IPS-20b (cell line): ENCODE data around the gene PERCC1.
"Not testable (repeated sequence)": the region's sequence is repeated elsewhere in the genome, so short reads cannot be mapped to it uniquely, and the experiment has no call there.

Experiments
- H3K27ac ChIP-seq: one replicate; pipeline ENCODE4 v1.5.1; 2013; ENCODE audit warnings: low read length
- H3K27me3 ChIP-seq: 2 replicates; pipeline ENCODE4 v1.6.1; 2013; ENCODE audit warnings: mild to moderate bottlenecking, low read length, inconsistent platforms; ENCODE audit not compliant: insufficient read depth
- H3K36me3 ChIP-seq: 2 replicates; pipeline ENCODE4 v1.6.1; 2013; ENCODE audit warnings: low read depth, mild to moderate bottlenecking, inconsistent platforms, low read length, moderate library complexity; ENCODE audit not compliant: insufficient read depth
- H3K4me1 ChIP-seq: 2 replicates; pipeline ENCODE4 v1.6.1; 2013; ENCODE audit warnings: mild to moderate bottlenecking, control low read depth, inconsistent platforms, low read length, moderate library complexity; ENCODE audit not compliant: insufficient read depth
- H3K4me3 ChIP-seq: 2 replicates; pipeline ENCODE4 v1.5.1; 2013; ENCODE audit warnings: mild to moderate bottlenecking, low read length, inconsistent platforms
- H3K9ac ChIP-seq: 2 replicates; pipeline ENCODE4 v1.6.1; 2013; ENCODE audit warnings: low read depth, mild to moderate bottlenecking, inconsistent platforms, low read length, moderate library complexity
- H3K9me3 ChIP-seq: 2 replicates; pipeline ENCODE4 v1.6.1; 2013; ENCODE audit warnings: mild to moderate bottlenecking, low read depth, low read length, inconsistent platforms; ENCODE audit not compliant: insufficient read depth

Gene PERCC1

GRCh38 chr16:1439058-1439698, 8.3 kb downstream of the PERCC1 start:
- Histone ChIP-seq H3K27ac (no peak overlapping the region), H3K9me3 (no peaks in the 10 kb centered on the region), H3K4me3 (no peak overlapping the region), H3K4me1 (no peaks in the 10 kb centered on the region), H3K36me3 (no peaks in the 10 kb centered on the region), H3K9ac (no peak overlapping the region), H3K27me3 (no peaks in the 10 kb centered on the region)

GRCh38 chr16:1439699-1440074, 8.8 kb downstream of the PERCC1 start:
- H3K36me3 ChIP-seq, H3K27ac ChIP-seq, H3K4me3 ChIP-seq, H3K4me1 ChIP-seq, H3K9ac ChIP-seq, H3K9me3 ChIP-seq, H3K27me3 ChIP-seq: not testable (repeated sequence)

- no peaks in the 10 kb centered on the region for H3K9me3 ChIP-seq
- H3K4me1 ChIP-seq = no peaks in the 10 kb centered on the region
- H3K9ac ChIP-seq = no peak overlapping the region
- H3K27me3 ChIP-seq = no peaks in the 10 kb centered on the region
- H3K4me3 ChIP-seq = no peak overlapping the region
- no peaks in the 10 kb centered on the region for H3K36me3 ChIP-seq
- H3K27ac ChIP-seq = no peak overlapping the region
Observed at GRCh38 chr16:1441391-1441829, 10.5 kb downstream of the PERCC1 start.

- Histone ChIP-seq H3K36me3 (peaks cover under 1% of the 10 kb centered on the region; the same call in 1 of the 2 replicates), H3K27ac (no peak overlapping the region), H3K9ac (no peak overlapping the region), H3K4me1 (no peaks in the 10 kb centered on the region), H3K27me3 (no peaks in the 10 kb centered on the region), H3K4me3 (no peak overlapping the region), H3K9me3 (no peaks in the 10 kb centered on the region)
Observed at GRCh38 chr16:1442697-1443096, 11.8 kb downstream of the PERCC1 start.

GRCh38 chr16:1443403-1443973, 12.6 kb downstream of the PERCC1 start:
- H3K9me3 ChIP-seq = no peaks in the 10 kb centered on the region
- no peak overlapping the region for H3K27ac ChIP-seq
- no peaks in the 10 kb centered on the region for H3K27me3 ChIP-seq
- H3K36me3 ChIP-seq = peaks cover 6% of the 10 kb centered on the region; the same call in 1 of the 2 replicates
- no peaks in the 10 kb centered on the region for H3K4me1 ChIP-seq
- H3K9ac ChIP-seq = no peak overlapping the region
- no peak overlapping the region for H3K4me3 ChIP-seq

- Histone ChIP-seq H3K9ac (no peak within 1 kb of the TSS), H3K27me3 (no peaks in the 10 kb centered on the region), H3K9me3 (no peaks in the 10 kb centered on the region), H3K4me3 (no peak within 1 kb of the TSS), H3K36me3 (peaks cover 6% of the 10 kb centered on the region; the same call in 1 of the 2 replicates), H3K4me1 (no peaks in the 10 kb centered on the region), H3K27ac (no peak within 1 kb of the TSS)
Observed at GRCh38 chr16:1443980-1444729, 13.3 kb downstream of the PERCC1 start, which contains the start of gene CCDC154. TSS of gene CCDC154 (minus strand) at chr16:1444556. CDS start at chr16:1444322, 234 bp downstream.

- Histone ChIP-seq H3K9ac (no peak overlapping the region), H3K27me3 (no peaks in the 10 kb centered on the region), H3K4me3 (no peak overlapping the region), H3K4me1 (no peaks in the 10 kb centered on the region), H3K36me3 (peaks cover 6% of the 10 kb centered on the region; the same call in 1 of the 2 replicates), H3K27ac (no peak overlapping the region), H3K9me3 (no peaks in the 10 kb centered on the region)
Observed at GRCh38 chr16:1444730-1445517, 14.0 kb downstream of the PERCC1 start.

GRCh38 chr16:1445518-1446203, 14.8 kb downstream of the PERCC1 start:
- H3K4me1 ChIP-seq = no peaks in the 10 kb centered on the region
- H3K4me3 ChIP-seq = no peak overlapping the region
- peaks cover 6% of the 10 kb centered on the region; the same call in 1 of the 2 replicates for H3K36me3 ChIP-seq
- no peaks in the 10 kb centered on the region for H3K9me3 ChIP-seq
- H3K27ac ChIP-seq = no peak overlapping the region
- no peaks in the 10 kb centered on the region for H3K27me3 ChIP-seq
- H3K9ac ChIP-seq = no peak overlapping the region

- Histone ChIP-seq H3K36me3 (peaks cover 14% of the 10 kb centered on the region; the same call in 1 of the 2 replicates), H3K4me3 (no peak overlapping the region), H3K27ac (no peak overlapping the region), H3K9me3 (no peaks in the 10 kb centered on the region), H3K27me3 (no peaks in the 10 kb centered on the region), H3K4me1 (no peaks in the 10 kb centered on the region), H3K9ac (no peak overlapping the region)
Observed at GRCh38 chr16:1446296-1447080, 15.6 kb downstream of the PERCC1 start.

- Histone ChIP-seq H3K27ac (no peak overlapping the region), H3K9ac (no peak overlapping the region), H3K4me3 (no peak overlapping the region), H3K4me1 (no peaks in the 10 kb centered on the region), H3K27me3 (no peaks in the 10 kb centered on the region), H3K9me3 (no peaks in the 10 kb centered on the region), H3K36me3 (peaks cover 16% of the 10 kb centered on the region; the same call in 1 of the 2 replicates)
Observed at GRCh38 chr16:1447965-1448364, 17.1 kb downstream of the PERCC1 start.
